ELF-1 (cell line): ENCODE results near the gene GNAT1.

Experiments
- DNase-seq: peaks from one replicate; pipeline ENCODE4 v3.0.0-alpha.2; 2016; ENCODE audit warnings: low read depth, low spot score

Gene GNAT1

GRCh38 chr3:50190936-50191660 lies at the start of gene GNAT1:
Gene GNAT1 (plus strand): TSS chr3:50191610. CDS start chr3:50191726, 116 bp downstream.
- DNase-seq: no peak

- no peak for DNase-seq
Measured at GRCh38 chr3:50146316-50146901, 45.0 kb upstream of the GNAT1 start.

- DNase-seq: no peak
Measured at GRCh38 chr3:50147016-50147415, 44.4 kb upstream of the GNAT1 start.

- DNase-seq: no peak
Measured at GRCh38 chr3:50147447-50147846, 44.0 kb upstream of the GNAT1 start.

- DNase-seq: peak; percentile 37
Measured at GRCh38 chr3:50147861-50148260, 43.5 kb upstream of the GNAT1 start.

GRCh38 chr3:50150404-50150750 lies 41.0 kb upstream of the GNAT1 start:
- DNase-seq: no peak

GRCh38 chr3:50150863-50151686 lies 40.3 kb upstream of the GNAT1 start:
- DNase-seq: peak; percentile 93

- no peak for DNase-seq
Measured at GRCh38 chr3:50151728-50152127, 39.7 kb upstream of the GNAT1 start.

- DNase-seq: no peak
Measured at GRCh38 chr3:50153782-50154475, 37.5 kb upstream of the GNAT1 start.

- peak; percentile 48 for DNase-seq
Measured at GRCh38 chr3:50154476-50154839, 37.0 kb upstream of the GNAT1 start.

- DNase-seq: peak; percentile 67
Measured at GRCh38 chr3:50154840-50155490, 36.4 kb upstream of the GNAT1 start, which contains the start of gene SEMA3F. Gene SEMA3F (plus strand): TSS chr3:50155324. CDS start chr3:50159623, 4,299 bp downstream.

GRCh38 chr3:50155491-50155878 lies 35.9 kb upstream of the GNAT1 start:
- no peak for DNase-seq

- peak; percentile 57 for DNase-seq
Measured at GRCh38 chr3:50155891-50156290, 35.5 kb upstream of the GNAT1 start.

GRCh38 chr3:50156549-50157493 lies 34.6 kb upstream of the GNAT1 start:
- no peak for DNase-seq

GRCh38 chr3:50157827-50158529 lies 33.4 kb upstream of the GNAT1 start:
- DNase-seq: no peak

GRCh38 chr3:50158530-50159146 lies 32.8 kb upstream of the GNAT1 start:
- no peak for DNase-seq

- no peak for DNase-seq
Measured at GRCh38 chr3:50160561-50160983, 30.8 kb upstream of the GNAT1 start.

GRCh38 chr3:50161320-50161719 lies 30.1 kb upstream of the GNAT1 start:
- DNase-seq: no peak
